Measurements from ENCODE around the gene OBSCN. TPM values are rescaled to one million over a fixed set of nuclear protein-coding genes. Genes with fewer than 3 reads are reported as not detected.

Gene OBSCN
- total RNA-seq, 1 experiment from 2014 or later: 33.3 TPM

DNA sequence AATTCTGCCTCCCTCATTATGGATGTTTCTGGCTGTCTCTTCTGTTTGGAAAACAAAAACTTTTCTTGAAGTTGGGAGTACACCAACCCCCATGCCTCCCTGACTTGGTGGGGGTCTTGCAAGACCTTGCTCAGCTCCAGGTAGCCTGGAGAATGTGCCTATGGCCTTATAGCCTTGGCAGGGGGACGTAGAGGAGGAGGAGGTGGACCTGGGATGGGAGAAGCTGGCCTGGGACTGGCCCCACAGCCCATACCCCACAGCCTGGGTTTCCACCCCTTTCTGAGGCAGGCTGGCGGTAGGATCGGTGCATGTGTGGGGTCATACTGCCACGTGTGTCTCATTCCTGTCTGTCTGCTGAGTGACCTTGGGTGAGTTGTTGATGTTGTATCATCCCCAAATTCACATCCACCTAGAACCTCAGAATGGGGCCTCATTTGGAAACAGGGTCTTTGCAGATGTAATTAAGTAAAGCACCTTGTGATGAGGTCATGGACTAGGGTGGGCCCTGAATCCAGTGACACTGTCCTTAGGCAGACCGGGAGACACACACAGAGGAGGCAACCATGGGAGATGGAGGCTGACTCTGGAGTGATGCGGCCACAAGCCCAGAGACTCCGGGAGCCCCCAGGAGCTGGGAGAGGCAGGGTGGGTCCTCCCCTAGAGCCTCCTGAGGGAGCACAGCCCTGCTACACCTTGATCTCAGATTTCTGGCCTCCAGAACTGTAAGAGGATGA, 18.5 kb downstream of the OBSCN start:
- DNase-seq: no peak
- TF ChIP-seq, protein P1, sequence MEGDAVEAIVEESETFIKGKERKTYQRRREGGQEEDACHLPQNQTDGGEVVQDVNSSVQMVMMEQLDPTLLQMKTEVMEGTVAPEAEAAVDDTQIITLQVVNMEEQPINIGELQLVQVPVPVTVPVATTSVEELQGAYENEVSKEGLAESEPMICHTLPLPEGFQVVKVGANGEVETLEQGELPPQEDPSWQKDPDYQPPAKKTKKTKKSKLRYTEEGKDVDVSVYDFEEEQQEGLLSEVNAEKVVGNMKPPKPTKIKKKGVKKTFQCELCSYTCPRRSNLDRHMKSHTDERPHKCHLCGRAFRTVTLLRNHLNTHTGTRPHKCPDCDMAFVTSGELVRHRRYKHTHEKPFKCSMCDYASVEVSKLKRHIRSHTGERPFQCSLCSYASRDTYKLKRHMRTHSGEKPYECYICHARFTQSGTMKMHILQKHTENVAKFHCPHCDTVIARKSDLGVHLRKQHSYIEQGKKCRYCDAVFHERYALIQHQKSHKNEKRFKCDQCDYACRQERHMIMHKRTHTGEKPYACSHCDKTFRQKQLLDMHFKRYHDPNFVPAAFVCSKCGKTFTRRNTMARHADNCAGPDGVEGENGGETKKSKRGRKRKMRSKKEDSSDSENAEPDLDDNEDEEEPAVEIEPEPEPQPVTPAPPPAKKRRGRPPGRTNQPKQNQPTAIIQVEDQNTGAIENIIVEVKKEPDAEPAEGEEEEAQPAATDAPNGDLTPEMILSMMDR (conservative IDR thresholded peaks at IDR 0.05): no peak
- no peak overlapping the region for H3K14ac ChIP-seq (ENCODE audit: insufficient read depth, low read length)
- no peak overlapping the region for H2AK5ac ChIP-seq (ENCODE audit: insufficient read length, low read length)
- H3K79me1 ChIP-seq (ENCODE audit: insufficient read depth, low read depth, low read length, poor library complexity, severe bottlenecking): no peaks in the 10 kb centered on the region
- H3K79me2 ChIP-seq (ENCODE audit: insufficient read depth, low read length): no peaks in the 10 kb centered on the region
- no peak overlapping the region for H2BK12ac ChIP-seq (ENCODE audit: insufficient read length, low read depth, low read length)
- no peak overlapping the region for H4K5ac ChIP-seq (ENCODE audit: insufficient read length, low read depth, low read length)
- no peak overlapping the region for H4K91ac ChIP-seq (ENCODE audit: insufficient read length, low read depth, low read length)
- H2BK15ac ChIP-seq (ENCODE audit: low read depth, low read length): no peak overlapping the region
- H2BK5ac ChIP-seq (ENCODE audit: insufficient read length, low read length): no peak overlapping the region
- no peaks in the 10 kb centered on the region for H4K20me1 ChIP-seq (ENCODE audit: control insufficient read depth, insufficient read depth, insufficient read length)
- no peak overlapping the region for H3K56ac ChIP-seq (ENCODE audit: insufficient read length, low read depth, low read length)
- WGBS (ENCODE audit: extremely low coverage, insufficient read length, low lambda C conversion rate): no CpG with 5 or more reads among the region's 7 CpGs
- H3K4ac ChIP-seq (ENCODE audit: low read depth, low read length): no peak overlapping the region
- H3K27ac ChIP-seq (ENCODE audit: insufficient read length, low read depth, low read length): no peak overlapping the region
- no peak overlapping the region for H2BK120ac ChIP-seq (ENCODE audit: low read depth, low read length, poor library complexity, severe bottlenecking)
- no peaks in the 10 kb centered on the region for H3K27me3 ChIP-seq (ENCODE audit: insufficient read depth, low read length)
- no peak overlapping the region for H2AFZ ChIP-seq (ENCODE audit: low read length)
- no peak overlapping the region for H4K8ac ChIP-seq (replicated peaks; ENCODE audit: insufficient read length, low read depth, low read length)
- H3K23me2 ChIP-seq (ENCODE audit: insufficient read length, low read depth, low read length, poor library complexity, severe bottlenecking): no peaks in the 10 kb centered on the region
- Mint-ChIP-seq H3K27ac (no peak overlapping the region), H3K4me1 (no peaks in the 10 kb centered on the region), H3K9me3 (peaks cover 0 to 6% of the 10 kb centered on the region in 2 experiments; a peak in 1 of 5 replicates), H3K36me3 (ENCODE audit: insufficient read depth in 1 of 3, low read depth in 3 of 3) (peaks cover 55 to 81% (median 80%) of the 10 kb centered on the region in 3 experiments), H3K4me3 (no peak overlapping the region), H3K27me3 (ENCODE audit: low read depth) (no peaks in the 10 kb centered on the region)
- H3K4me1 ChIP-seq (ENCODE audit: insufficient read depth, low read length): no peaks in the 10 kb centered on the region
- no peaks in the 10 kb centered on the region for H3K9me3 ChIP-seq (ENCODE audit: control insufficient read depth, low read depth, low read length)
- no peak overlapping the region for H3K23ac ChIP-seq (ENCODE audit: insufficient read length, low read depth, low read length)
- H3T11ph ChIP-seq (ENCODE audit: low read length): no peak overlapping the region
- no peak overlapping the region for H3K4me2 ChIP-seq (ENCODE audit: insufficient read depth, insufficient read length, low read length)
- no peak overlapping the region for H3K18ac ChIP-seq (ENCODE audit: insufficient read length, low read depth, low read length)
- no peak overlapping the region for H2BK20ac ChIP-seq (ENCODE audit: low read depth, low read length, poor library complexity, severe bottlenecking)
- no peak overlapping the region for H3K9ac ChIP-seq (ENCODE audit: extremely low read depth, insufficient read length, low read length)

Data from H9 (cell line).